ENCODE data around the gene BRD3OS. TPM values are rescaled to one million over a fixed set of nuclear protein-coding genes. Genes with fewer than 3 reads are reported as not detected.

Gene BRD3OS
- total RNA-seq, 6 donors from 2014 or later: 7.0 to 17.8 (median 11.6) TPM

DNA sequence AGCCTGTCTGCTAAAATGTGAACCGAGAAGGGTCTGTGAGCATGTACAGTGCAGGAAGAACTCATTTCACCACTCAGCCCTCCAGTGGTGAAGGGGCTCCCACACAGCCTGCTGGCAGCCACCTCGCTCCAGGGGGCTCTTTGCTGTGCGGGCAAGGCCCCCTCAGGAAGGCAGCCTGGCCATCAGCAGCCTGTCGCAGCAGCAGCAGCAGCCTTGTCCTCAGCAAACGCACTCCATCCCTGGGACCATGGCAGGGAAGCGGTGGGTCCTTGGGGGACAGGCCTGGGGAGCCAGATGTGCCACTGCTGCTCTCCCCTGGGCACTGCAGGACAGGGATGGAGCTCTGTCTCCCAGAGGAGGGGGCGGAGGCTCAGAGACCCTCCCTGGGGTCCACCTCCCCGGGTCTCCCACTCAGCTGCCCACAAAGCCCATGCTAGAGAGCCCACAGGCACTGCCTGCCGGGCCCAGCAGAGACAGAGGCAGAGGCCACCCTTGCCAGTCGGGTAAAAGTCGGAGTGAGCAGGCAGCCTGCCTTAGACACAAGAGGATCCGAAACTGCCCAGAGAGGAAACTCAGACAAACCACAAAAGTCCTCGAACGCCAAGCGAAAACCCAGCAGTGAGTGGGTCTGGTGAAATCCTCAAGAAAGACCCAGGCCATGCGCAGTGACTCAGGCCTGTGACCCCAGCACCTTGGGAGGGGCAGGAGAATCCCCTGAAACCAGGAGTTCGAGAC, 34.5 kb downstream of the BRD3OS start:
- ATAC-seq (ENCODE audit: low FRiP score in 2 of 2): peak in 1 of 2 donors; percentile 56
- H3K4me3 ChIP-seq: no peak overlapping the region
- no peak for TF ChIP-seq POLR2A (IDR thresholded peaks at IDR 0.05)
- peak; percentile 45 to 53 for DNase-seq
- no peaks in the 10 kb centered on the region for H3K36me3 ChIP-seq
- no peaks in the 10 kb centered on the region for H3K27me3 ChIP-seq
- 64 to 71% methylated on average over 10 to 17 of the region's 17 CpGs for WGBS, 2 donors
- H3K9me3 ChIP-seq: no peaks in the 10 kb centered on the region
- H3K4me1 ChIP-seq: peaks cover 75 to 99% (median 80%) of the 10 kb centered on the region in 4 donors
- H3K27ac ChIP-seq: peak overlapping the region in 1 of 4 donors; percentile 61

- Histone ChIP-seq H3K36me3 (no peaks in the 10 kb centered on the region), H3K27ac (peak overlapping the region in 1 of 4 donors; percentile 15), H3K4me3 (no peak overlapping the region), H3K27me3 (no peaks in the 10 kb centered on the region), H3K4me1 (peaks cover 76 to 99% (median 81%) of the 10 kb centered on the region in 4 donors), H3K9me3 (no peaks in the 10 kb centered on the region)
- no peak for DNase-seq
- TF ChIP-seq POLR2AphosphoS5 (IDR thresholded peaks at IDR 0.05) (no peak), POLR2A (IDR thresholded peaks at IDR 0.05) (no peak), EP300 (IDR thresholded peaks at IDR 0.05) (no peak)
- TF ChIP-seq, protein P1, sequence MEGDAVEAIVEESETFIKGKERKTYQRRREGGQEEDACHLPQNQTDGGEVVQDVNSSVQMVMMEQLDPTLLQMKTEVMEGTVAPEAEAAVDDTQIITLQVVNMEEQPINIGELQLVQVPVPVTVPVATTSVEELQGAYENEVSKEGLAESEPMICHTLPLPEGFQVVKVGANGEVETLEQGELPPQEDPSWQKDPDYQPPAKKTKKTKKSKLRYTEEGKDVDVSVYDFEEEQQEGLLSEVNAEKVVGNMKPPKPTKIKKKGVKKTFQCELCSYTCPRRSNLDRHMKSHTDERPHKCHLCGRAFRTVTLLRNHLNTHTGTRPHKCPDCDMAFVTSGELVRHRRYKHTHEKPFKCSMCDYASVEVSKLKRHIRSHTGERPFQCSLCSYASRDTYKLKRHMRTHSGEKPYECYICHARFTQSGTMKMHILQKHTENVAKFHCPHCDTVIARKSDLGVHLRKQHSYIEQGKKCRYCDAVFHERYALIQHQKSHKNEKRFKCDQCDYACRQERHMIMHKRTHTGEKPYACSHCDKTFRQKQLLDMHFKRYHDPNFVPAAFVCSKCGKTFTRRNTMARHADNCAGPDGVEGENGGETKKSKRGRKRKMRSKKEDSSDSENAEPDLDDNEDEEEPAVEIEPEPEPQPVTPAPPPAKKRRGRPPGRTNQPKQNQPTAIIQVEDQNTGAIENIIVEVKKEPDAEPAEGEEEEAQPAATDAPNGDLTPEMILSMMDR (IDR thresholded peaks at IDR 0.05): no peak
- ATAC-seq (ENCODE audit: low FRiP score in 2 of 2): no peak
- WGBS, 2 donors: 73 to 81% methylated on average over 3 to 4 of the region's 4 CpGs
Observed at GRCh38 chr9:134060546-134060945, 35.3 kb downstream of the BRD3OS start.

GRCh38 chr9:134061019-134061687, 35.9 kb downstream of the BRD3OS start:
- H3K27ac ChIP-seq: no peak overlapping the region
- no peak for TF ChIP-seq EP300 (IDR thresholded peaks at IDR 0.05)
- TF ChIP-seq, protein P1 (IDR thresholded peaks at IDR 0.05): no peak
- no peak for TF ChIP-seq POLR2A (IDR thresholded peaks at IDR 0.05)
- no peak for TF ChIP-seq POLR2AphosphoS5 (IDR thresholded peaks at IDR 0.05)
- DNase-seq (peak in 1 of 2 donors; percentile 42), ATAC-seq (ENCODE audit: low FRiP score in 2 of 2) (no peak)
- peaks cover 75 to 99% (median 81%) of the 10 kb centered on the region in 4 donors for H3K4me1 ChIP-seq
- no peak overlapping the region for H3K4me3 ChIP-seq
- H3K27me3 ChIP-seq: no peaks in the 10 kb centered on the region
- H3K9me3 ChIP-seq: no peaks in the 10 kb centered on the region
- WGBS, 2 donors: 93 to 100% methylated on average over 2 to 4 of the region's 4 CpGs
- H3K36me3 ChIP-seq: no peaks in the 10 kb centered on the region

GRCh38 chr9:134061688-134062371, 36.5 kb downstream of the BRD3OS start:
- Histone ChIP-seq H3K36me3 (no peaks in the 10 kb centered on the region), H3K9me3 (no peaks in the 10 kb centered on the region), H3K27ac (peak overlapping the region in 1 of 4 donors; percentile 15), H3K4me3 (no peak overlapping the region), H3K4me1 (peaks cover 75 to 99% (median 80%) of the 10 kb centered on the region in 4 donors), H3K27me3 (no peaks in the 10 kb centered on the region)
- ATAC-seq (ENCODE audit: low FRiP score in 2 of 2): no peak
- DNase-seq: peak in 1 of 2 donors; percentile 72
- WGBS, 2 donors: 70 to 85% methylated on average over 7 to 12 of the region's 22 CpGs
- TF ChIP-seq, protein P1 (IDR thresholded peaks at IDR 0.05): no peak
- TF ChIP-seq EP300 (IDR thresholded peaks at IDR 0.05) (no peak), POLR2AphosphoS5 (IDR thresholded peaks at IDR 0.05) (no peak), POLR2A (IDR thresholded peaks at IDR 0.05) (no peak)

All from upper lobe of left lung (tissue), 6 donors.